Suprapubic skin (tissue), 4 donors: ENCODE measurements around the gene PDIK1L. TPM values are rescaled to one million over a fixed set of nuclear protein-coding genes. Genes with fewer than 3 reads are reported as not detected.

Experiments used
- DNase-seq, 2 donors: peaks; one replicate each; pipeline ENCODE4 v3.0.0-alpha.2; 2019; ENCODE audit warnings: low spot score in 2 of 2
- H3K27ac ChIP-seq: fragments of 200-600 bp; sonication (generic); one replicate; pipeline ENCODE4 v1.5.1; 2019
- H3K27me3 ChIP-seq: fragments of 200-600 bp; sonication (generic); one replicate; pipeline ENCODE4 v1.5.1; 2019
- H3K36me3 ChIP-seq: fragments of 200-600 bp; sonication (generic); one replicate; pipeline ENCODE4 v1.5.1; 2019
- H3K4me1 ChIP-seq: fragments of 200-600 bp; sonication (generic); one replicate; pipeline ENCODE4 v1.5.1; 2019
- H3K4me3 ChIP-seq: fragments of 200-600 bp; sonication (generic); one replicate; pipeline ENCODE4 v1.5.1; 2019; ENCODE audit warnings: mild to moderate bottlenecking
- H3K9me3 ChIP-seq: fragments of 200-600 bp; sonication (generic); one replicate; pipeline ENCODE4 v1.5.1; 2019
- CTCF ChIP-seq, 2 donors: fragments of 200-600 bp in 1 of 2; fragments of 450-650 bp in 1 of 2; sonication (generic) in 1 of 2; IDR thresholded peaks; one replicate each; pipeline ENCODE4 v1.5.1; 2016 to 2019; ENCODE audit warnings: antibody characterized with exemption in 2 of 2, mild to moderate bottlenecking in 1 of 2, moderate library complexity in 1 of 2
- EP300 ChIP-seq: sonication (generic); formaldehyde crosslinking; IDR thresholded peaks from one replicate; pipeline ENCODE4 v1.6.1; 2017; ENCODE audit warnings: antibody characterized with exemption
- POLR2A ChIP-seq, 2 donors: fragments of 450-650 bp; IDR thresholded peaks; one replicate each; pipeline ENCODE4 v1.6.1; 2017; ENCODE audit warnings: antibody characterized with exemption in 2 of 2, mild to moderate bottlenecking in 2 of 2, moderate library complexity in 2 of 2
- POLR2AphosphoS5 ChIP-seq, 3 donors: sonication (generic); formaldehyde crosslinking; IDR thresholded peaks; one replicate each; pipeline ENCODE4 v1.6.1; 2017; ENCODE audit warnings: antibody characterized with exemption in 3 of 3
- WGBS: methylation state at CpG from one replicate; pipeline ENCODE4 v1.1.5; 2018; 5-methylcytosine and 5-hydroxymethylcytosine counted together
- total RNA-seq, 4 donors: library from RNA; depleted of rRNA; stranded (reverse); fragments of >200 nt; gene quantifications; one replicate each; pipeline ENCODE4 v1.1.0, GENCODE V29; 2016

The PDIK1L gene
- total RNA-seq, 4 donors from 2014 or later: 9.1 to 14.1 (median 10.0) TPM

DNA sequence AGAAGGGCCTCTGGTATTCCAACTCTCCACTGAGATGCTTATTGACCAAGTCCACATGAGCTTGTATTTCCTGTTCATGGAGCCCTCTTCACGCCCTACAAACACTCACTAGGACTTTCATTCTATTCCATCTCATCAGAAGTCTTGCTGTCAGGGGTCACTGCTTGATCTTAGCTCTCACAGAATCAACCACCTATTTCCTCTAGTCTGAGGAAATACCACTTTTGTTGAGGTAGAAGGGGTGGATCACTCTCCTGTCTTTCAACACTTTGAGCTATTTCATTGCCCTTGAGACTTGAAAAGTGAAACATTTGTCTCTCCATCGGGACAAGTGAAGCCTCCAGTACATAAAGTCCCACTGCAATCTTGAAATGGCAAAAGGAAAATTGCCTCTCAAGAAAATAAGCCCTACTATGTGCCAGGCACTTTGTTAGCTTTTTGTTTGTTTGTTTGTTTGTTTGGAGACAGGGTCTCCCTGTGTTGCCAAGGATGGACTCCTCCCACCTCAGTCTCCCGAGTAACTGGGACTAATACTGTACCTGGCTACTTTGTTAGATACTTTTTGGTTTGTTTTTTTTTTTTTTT is 27.4 kb downstream of the PDIK1L start:
- no peaks in the 10 kb centered on the region for H3K36me3 ChIP-seq
- no peak overlapping the region for H3K4me3 ChIP-seq
- WGBS: 74% methylated on average over 3 of the region's 3 CpGs
- no peaks in the 10 kb centered on the region for H3K27me3 ChIP-seq
- no peak for TF ChIP-seq POLR2A (IDR thresholded peaks at IDR 0.05)
- TF ChIP-seq POLR2AphosphoS5 (IDR thresholded peaks at IDR 0.05): no peak
- TF ChIP-seq EP300: no peak
- no peak for TF ChIP-seq CTCF (IDR thresholded peaks at IDR 0.05)
- no peak overlapping the region for H3K27ac ChIP-seq
- H3K9me3 ChIP-seq: no peaks in the 10 kb centered on the region
- no peak for DNase-seq
- no peaks in the 10 kb centered on the region for H3K4me1 ChIP-seq

- 72% methylated on average over 8 of the region's 8 CpGs for WGBS
- Histone ChIP-seq H3K4me3 (no peak overlapping the region), H3K27ac (no peak overlapping the region), H3K9me3 (no peaks in the 10 kb centered on the region), H3K36me3 (no peaks in the 10 kb centered on the region), H3K4me1 (peaks cover 5% of the 10 kb centered on the region), H3K27me3 (no peaks in the 10 kb centered on the region)
- TF ChIP-seq POLR2AphosphoS5 (IDR thresholded peaks at IDR 0.05) (no peak), CTCF (IDR thresholded peaks at IDR 0.05) (no peak), POLR2A (IDR thresholded peaks at IDR 0.05) (no peak), EP300 (no peak)
- no peak for DNase-seq
Measured at GRCh38 chr1:26142159-26142558, 30.5 kb downstream of the PDIK1L start.

DNA sequence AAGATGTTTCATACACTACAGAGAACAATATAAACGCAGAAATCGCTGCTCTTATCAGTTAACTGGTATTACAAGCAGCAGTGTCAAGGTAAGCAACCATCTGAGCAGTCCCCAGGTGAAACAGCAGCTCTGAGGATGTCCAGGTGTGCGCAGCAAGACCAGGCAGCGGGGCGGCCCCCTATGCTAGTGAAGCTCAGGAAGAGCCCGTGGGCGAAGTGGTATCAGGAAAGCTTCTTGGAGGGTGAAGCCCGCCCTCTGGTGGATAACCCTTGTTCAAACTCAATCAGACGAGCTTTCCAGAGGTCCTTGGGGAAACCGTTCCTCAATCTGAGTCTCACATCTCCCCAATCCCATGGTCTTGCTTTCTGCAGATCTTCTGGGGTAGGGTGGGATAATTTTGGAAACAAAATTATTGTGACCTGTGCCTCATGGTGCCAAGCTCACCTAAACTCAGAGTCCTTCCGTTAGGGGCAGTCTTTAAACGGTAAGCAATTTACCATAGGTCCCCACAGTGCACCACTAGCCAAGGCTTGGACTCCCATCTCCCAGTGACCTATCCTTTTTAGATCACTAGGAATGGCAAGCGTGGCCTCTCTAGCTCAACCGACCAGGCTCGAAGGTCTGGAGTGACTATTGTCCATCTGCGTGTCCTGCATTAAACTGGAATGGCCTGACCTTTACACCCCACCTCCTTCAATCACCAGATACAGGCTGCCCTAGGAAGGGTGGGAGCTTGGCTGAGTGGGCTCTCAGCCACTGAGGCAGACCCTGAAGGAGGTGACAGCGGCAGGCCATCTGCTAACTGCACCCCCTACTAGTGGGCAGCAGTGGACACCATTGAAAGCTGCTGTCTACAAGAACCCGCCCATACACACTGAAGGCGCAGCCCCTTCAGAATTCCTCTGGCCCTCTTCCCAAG is 33.7 kb downstream of the PDIK1L start:
- no peaks in the 10 kb centered on the region for H3K9me3 ChIP-seq
- DNase-seq: peak; percentile 85 to 90
- 31% methylated on average over 16 of the region's 19 CpGs for WGBS
- TF ChIP-seq CTCF (IDR thresholded peaks at IDR 0.05) (peak; percentile 73 to 81), EP300 (no peak), POLR2AphosphoS5 (IDR thresholded peaks at IDR 0.05) (no peak), POLR2A (IDR thresholded peaks at IDR 0.05) (no peak)
- H3K36me3 ChIP-seq: no peaks in the 10 kb centered on the region
- no peak overlapping the region for H3K4me3 ChIP-seq
- no peak overlapping the region for H3K27ac ChIP-seq
- H3K4me1 ChIP-seq: peaks cover 5% of the 10 kb centered on the region
- H3K27me3 ChIP-seq: no peaks in the 10 kb centered on the region

DNA sequence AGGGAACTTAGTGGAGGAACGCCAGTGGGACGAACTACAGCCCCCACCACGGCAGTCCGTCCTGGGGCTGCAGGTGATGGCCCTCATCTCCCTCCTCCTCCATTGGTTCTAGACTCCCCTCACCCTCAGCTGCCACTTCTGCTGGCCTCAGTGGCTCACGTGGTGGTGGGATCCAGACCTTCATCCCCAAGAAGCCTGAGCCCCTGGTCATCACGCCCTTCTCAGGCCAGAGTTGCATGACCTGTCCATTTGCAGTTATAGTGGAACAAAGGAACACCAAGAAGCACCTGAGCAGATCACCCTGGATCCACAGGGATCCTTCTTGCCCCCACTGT is 34.3 kb downstream of the PDIK1L start:
- DNase-seq: no peak
- H3K27me3 ChIP-seq: no peaks in the 10 kb centered on the region
- no peak overlapping the region for H3K27ac ChIP-seq
- 35% methylated on average over 6 of the region's 6 CpGs for WGBS
- H3K9me3 ChIP-seq: no peaks in the 10 kb centered on the region
- peaks cover 5% of the 10 kb centered on the region for H3K4me1 ChIP-seq
- H3K4me3 ChIP-seq: no peak overlapping the region
- TF ChIP-seq EP300 (no peak), POLR2AphosphoS5 (IDR thresholded peaks at IDR 0.05) (no peak), POLR2A (IDR thresholded peaks at IDR 0.05) (no peak), CTCF (IDR thresholded peaks at IDR 0.05) (no peak)
- no peaks in the 10 kb centered on the region for H3K36me3 ChIP-seq

DNA sequence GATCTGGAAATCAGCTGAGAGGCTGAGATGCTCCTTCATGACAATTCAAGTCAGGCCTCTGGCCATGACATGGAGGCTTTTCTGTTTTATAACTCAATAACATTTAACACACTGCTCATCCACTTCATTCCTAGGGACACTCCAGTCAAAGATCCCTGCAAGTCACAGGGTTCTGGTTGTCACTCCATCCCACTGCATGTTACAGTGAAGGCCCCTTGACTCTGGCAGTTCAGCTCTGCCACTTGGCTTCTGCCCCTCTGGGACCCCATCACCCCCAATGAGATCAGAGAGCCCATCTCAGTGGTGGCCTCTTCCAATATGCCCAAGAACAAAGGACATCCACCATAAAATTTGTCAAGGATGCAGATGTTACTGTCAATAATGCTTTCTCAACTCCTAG is 37.3 kb downstream of the PDIK1L start:
- Histone ChIP-seq H3K4me1 (peaks cover 5% of the 10 kb centered on the region), H3K27me3 (no peaks in the 10 kb centered on the region), H3K36me3 (no peaks in the 10 kb centered on the region), H3K4me3 (no peak overlapping the region), H3K27ac (no peak overlapping the region), H3K9me3 (no peaks in the 10 kb centered on the region)
- no peak for TF ChIP-seq POLR2AphosphoS5 (IDR thresholded peaks at IDR 0.05)
- no peak for DNase-seq
